ENCODE data around the gene ZNF512B. TPM values are rescaled to one million over a fixed set of nuclear protein-coding genes. Genes with fewer than 3 reads are reported as not detected.
"Not testable (repeated sequence)": the region's sequence is repeated elsewhere in the genome, so short reads cannot be mapped to it uniquely, and the experiment has no call there.

ZNF512B gene
- total RNA-seq, 1 donor from 2014 or later = 11.3 TPM

- no peak for ATAC-seq (ENCODE audit: poor library complexity)
- DNase-seq = peak; percentile 67
- intact Hi-C loops (cut with DNase I) = no loop called here
Observed at GRCh38 chr20:63942250-63942951, 27.3 kb downstream of the ZNF512B start.

GRCh38 chr20:63941282-63942081 lies 28.2 kb downstream of the ZNF512B start:
- intact Hi-C loops (cut with DNase I) = no loop called here
- ATAC-seq (ENCODE audit: poor library complexity) (peak; percentile 5), DNase-seq (peak; percentile 82)

GRCh38 chr20:63940472-63941266 lies 29.1 kb downstream of the ZNF512B start:
- DNase-seq (no peak), ATAC-seq (ENCODE audit: poor library complexity) (no peak)

GRCh38 chr20:63940071-63940471 lies 29.7 kb downstream of the ZNF512B start:
- ATAC-seq (ENCODE audit: poor library complexity) (no peak), DNase-seq (no peak)

More at GRCh38 chr20:63940472-63941266, 29.1 kb downstream of the ZNF512B start:
- intact Hi-C loops (cut with DNase I) = no loop called here

GRCh38 chr20:63939061-63939935 lies 30.4 kb downstream of the ZNF512B start:
- ATAC-seq (ENCODE audit: poor library complexity) = no peak
- DNase-seq = no peak
- intact Hi-C loops (cut with DNase I) = no loop called here

More at GRCh38 chr20:63940071-63940471, 29.7 kb downstream of the ZNF512B start:
- intact Hi-C loops (cut with DNase I) = no loop called here

GRCh38 chr20:63937596-63937995 lies 32.1 kb downstream of the ZNF512B start:
- DNase-seq (peak; percentile 27), ATAC-seq (ENCODE audit: poor library complexity) (no peak)
- intact Hi-C loops (cut with DNase I) = no loop called here

- DNase-seq (peak; percentile 24), ATAC-seq (ENCODE audit: poor library complexity) (no peak)
- intact Hi-C loops (cut with DNase I) = no loop called here
Observed at GRCh38 chr20:63935447-63935846, 34.3 kb downstream of the ZNF512B start.

GRCh38 chr20:63934271-63935068 lies 35.3 kb downstream of the ZNF512B start:
- intact Hi-C loops (cut with DNase I) = no loop called here
- DNase-seq = peak; percentile 39
- ATAC-seq (ENCODE audit: poor library complexity) = no peak

- ATAC-seq (ENCODE audit: poor library complexity) (no peak), DNase-seq (peak; percentile 45)
- intact Hi-C loops (cut with DNase I) = no loop called here
Observed at GRCh38 chr20:63933646-63934045, 36.1 kb downstream of the ZNF512B start.

- DNase-seq (no peak), ATAC-seq (ENCODE audit: poor library complexity) (no peak)
- intact Hi-C loops (cut with DNase I) = no loop called here
Observed at GRCh38 chr20:63932606-63933160, 37.0 kb downstream of the ZNF512B start.

GRCh38 chr20:63931735-63932134 lies 38.0 kb downstream of the ZNF512B start:
- DNase-seq (no peak), ATAC-seq (ENCODE audit: poor library complexity) (no peak)
- intact Hi-C loops (cut with DNase I) = no loop called here

GRCh38 chr20:63930971-63931553 lies 38.7 kb downstream of the ZNF512B start:
- ATAC-seq (ENCODE audit: poor library complexity) (peak; percentile 91), DNase-seq (peak; percentile 86)
- intact Hi-C loops (cut with DNase I) = no loop called here

GRCh38 chr20:63929473-63929883 lies 40.3 kb downstream of the ZNF512B start:
- intact Hi-C loops (cut with DNase I); ATAC-seq (ENCODE audit: poor library complexity): not testable (repeated sequence)
- peak; percentile 31 for DNase-seq

GRCh38 chr20:63929071-63929470 lies 40.7 kb downstream of the ZNF512B start:
- DNase-seq (peak; percentile 32), ATAC-seq (ENCODE audit: poor library complexity) (no peak)
- intact Hi-C loops (cut with DNase I) = no loop called here

- no peak for ATAC-seq (ENCODE audit: poor library complexity)
- no peak for DNase-seq
- intact Hi-C loops (cut with DNase I) = no loop called here
Observed at GRCh38 chr20:63926298-63926697, 43.4 kb downstream of the ZNF512B start.

GRCh38 chr20:63924241-63924640 lies 45.5 kb downstream of the ZNF512B start:
- DNase-seq (no peak), ATAC-seq (ENCODE audit: poor library complexity) (no peak)
- intact Hi-C loops (cut with DNase I) = no loop called here

GRCh38 chr20:63923651-63924050 lies 46.1 kb downstream of the ZNF512B start:
- intact Hi-C loops (cut with DNase I) = no loop called here
- ATAC-seq (ENCODE audit: poor library complexity) = no peak

More at GRCh38 chr20:63923651-63924050, 46.1 kb downstream of the ZNF512B start:
- DNase-seq = no peak
